Right cardiac atrium (tissue), 5 donors: ENCODE data around the gene ATP2B2. TPM values are rescaled to one million over a fixed set of nuclear protein-coding genes. Genes with fewer than 3 reads are reported as not detected.
A peak's percentile ranks its signal among the peaks of the same experiment; 100 is the strongest.
"Not testable (repeated sequence)": the region's sequence is repeated elsewhere in the genome, so short reads cannot be mapped to it uniquely, and the experiment has no call there.

Experiments
- ATAC-seq, 2 donors: fragments of 200-7000 bp; cut with Tn5 transposase; one replicate each; pipeline versions ENCODE4 v1.8.0 to v1.9.1; 2020; ENCODE audit warnings: moderate library complexity in 2 of 2, mild to moderate bottlenecking in 1 of 2
- DNase-seq, 3 donors: peaks; one replicate each; pipeline ENCODE4 v3.0.0-alpha.2; 2020
- H3K27ac ChIP-seq: one replicate; pipeline ENCODE4 v1.5.1; 2013; ENCODE audit warnings: mild to moderate bottlenecking, low read length, control low read depth, moderate library complexity
- H3K27me3 ChIP-seq: one replicate; pipeline ENCODE4 v1.6.1; 2013; ENCODE audit not compliant: control insufficient read depth, insufficient read depth
- H3K4me1 ChIP-seq: one replicate; pipeline ENCODE4 v1.6.1; 2013; ENCODE audit warnings: low read length; ENCODE audit not compliant: control insufficient read depth, insufficient read depth
- H3K4me3 ChIP-seq: one replicate; pipeline ENCODE4 v1.5.1; 2013; ENCODE audit warnings: low read length, control low read depth
- H3K9me3 ChIP-seq: one replicate; pipeline ENCODE4 v1.6.1; 2013; ENCODE audit warnings: low read length; ENCODE audit not compliant: control insufficient read depth
- WGBS: extraction: QIAGEN DNeasy Blood & Tissue Kit; methylation state at CpG from one replicate; pipeline ENCODE4 v1.1.7; 2013; 5-methylcytosine and 5-hydroxymethylcytosine counted together
- intact Hi-C, 4 donors: fragments of 100-400 bp; cut with DNase I; formaldehyde crosslinking; loops; one replicate each; pipeline versions ENCODE4 v1.11.0 to v1.14.0; 2022 to 2023
- polyA plus RNA-seq: library from polyadenylated mRNA; stranded (reverse); fragments of 200-250 nt; gene quantifications from one replicate; pipeline ENCODE4 v1.2.3, GENCODE V29; 2013
- total RNA-seq, 4 donors: library from RNA; stranded (reverse); fragmentation: NEBNext Ultra II Directional; extraction: Animal tissue kit (Norgen Biotek cat#: 25700); gene quantifications; one replicate each; pipeline ENCODE4 v1.2.1, GENCODE V29; 2021
- donor health status: healthy with polysubstance abuse.
- donor health status: DM: no; HTN: yes; CAD: no.
- donor health status: DM: no; HTN: no; CAD: no.
- donor health status: DM: no; HTN: yes; CAD: no; lungs with severe emphysema.
- donor health status: DM: yes; HTN: yes; CAD: no.

ATP2B2 gene
- total and polyA plus RNA-seq, 5 donors: 0.14 to 0.36 (median 0.20) TPM

GRCh38 chr3:10299175-10299574 is 206.2 kb downstream of the ATP2B2 start:
- intact Hi-C loops: no loop called here
- Histone ChIP-seq H3K4me1 (no peaks in the 10 kb centered on the region), H3K4me3 (no peak overlapping the region), H3K27me3 (no peaks in the 10 kb centered on the region), H3K9me3 (no peaks in the 10 kb centered on the region), H3K27ac (no peak overlapping the region)
- WGBS: 77% methylated on average over 2 of the region's 2 CpGs
- ATAC-seq (no peak), DNase-seq (no peak)

GRCh38 chr3:10298064-10298463 is 207.3 kb downstream of the ATP2B2 start:
- ATAC-seq, H3K4me3 ChIP-seq, H3K27ac ChIP-seq, H3K4me1 ChIP-seq, H3K9me3 ChIP-seq, H3K27me3 ChIP-seq, DNase-seq, intact Hi-C loops: not testable (repeated sequence)
- WGBS: no CpG with 5 or more reads among the region's 1 CpG

GRCh38 chr3:10294030-10294586 is 211.3 kb downstream of the ATP2B2 start:
- Histone ChIP-seq H3K4me1 (peaks cover 5% of the 10 kb centered on the region), H3K4me3 (no peak overlapping the region), H3K9me3 (no peaks in the 10 kb centered on the region), H3K27ac (no peak overlapping the region), H3K27me3 (no peaks in the 10 kb centered on the region)
- ATAC-seq: no peak
- DNase-seq: no peak
- intact Hi-C loops: no loop called here
- 87% methylated on average over 12 of the region's 12 CpGs for WGBS

- Histone ChIP-seq H3K4me1 (peaks cover 5% of the 10 kb centered on the region), H3K27me3 (no peaks in the 10 kb centered on the region), H3K4me3 (no peak within 1 kb of the TSS), H3K9me3 (no peaks in the 10 kb centered on the region), H3K27ac (no peak within 1 kb of the TSS)
- DNase-seq: no peak
- 42% methylated on average over 12 of the region's 12 CpGs for WGBS
- intact Hi-C loops: no loop called here
- peak in 1 of 2 donors; percentile 32 for ATAC-seq
Measured at GRCh38 chr3:10292505-10293419, 212.6 kb downstream of the ATP2B2 start, which contains the start of gene GHRL. Gene GHRL, minus strand, starts transcription at chr3:10292947. Its CDS starts 2,767 bp downstream, at chr3:10290180.

GRCh38 chr3:10291641-10292040 is 213.7 kb downstream of the ATP2B2 start:
- Histone ChIP-seq H3K9me3 (no peaks in the 10 kb centered on the region), H3K4me3 (no peak overlapping the region), H3K27ac (no peak overlapping the region), H3K27me3 (no peaks in the 10 kb centered on the region), H3K4me1 (peaks cover 5% of the 10 kb centered on the region)
- no peak for DNase-seq
- no peak for ATAC-seq
- 94% methylated on average over 6 of the region's 6 CpGs for WGBS
- intact Hi-C loops: no loop called here

GRCh38 chr3:10290481-10291176 is 214.8 kb downstream of the ATP2B2 start:
- intact Hi-C loops: no loop called here
- no peaks in the 10 kb centered on the region for H3K9me3 ChIP-seq
- WGBS: 84% methylated on average over 18 of the region's 18 CpGs
- DNase-seq (peak in 1 of 3 donors; percentile 54), ATAC-seq (no peak)
- H3K4me1 ChIP-seq: peaks cover 5% of the 10 kb centered on the region
- H3K27me3 ChIP-seq: no peaks in the 10 kb centered on the region
- H3K27ac ChIP-seq: no peak overlapping the region
- H3K4me3 ChIP-seq: no peak overlapping the region

- H3K9me3 ChIP-seq: no peaks in the 10 kb centered on the region
- no peak for DNase-seq
- no peak overlapping the region for H3K27ac ChIP-seq
- ATAC-seq: no peak
- intact Hi-C loops: no loop called here
- no peaks in the 10 kb centered on the region for H3K27me3 ChIP-seq
- WGBS: 90% methylated on average over 9 of the region's 9 CpGs
- peaks cover 5% of the 10 kb centered on the region for H3K4me1 ChIP-seq
- no peak overlapping the region for H3K4me3 ChIP-seq
Measured at GRCh38 chr3:10289787-10290355, 215.5 kb downstream of the ATP2B2 start.

GRCh38 chr3:10289077-10289476 is 216.3 kb downstream of the ATP2B2 start:
- 85% methylated on average over 9 of the region's 9 CpGs for WGBS
- DNase-seq (no peak), ATAC-seq (no peak)
- Histone ChIP-seq H3K9me3 (no peaks in the 10 kb centered on the region), H3K27me3 (no peaks in the 10 kb centered on the region), H3K4me3 (no peak overlapping the region), H3K27ac (no peak overlapping the region), H3K4me1 (peaks cover 5% of the 10 kb centered on the region)
- intact Hi-C loops: no loop called here

GRCh38 chr3:10288575-10288960 is 216.8 kb downstream of the ATP2B2 start:
- Histone ChIP-seq H3K4me3 (no peak overlapping the region), H3K9me3 (no peaks in the 10 kb centered on the region), H3K4me1 (peaks cover 5% of the 10 kb centered on the region), H3K27ac (no peak overlapping the region), H3K27me3 (no peaks in the 10 kb centered on the region)
- intact Hi-C loops: no loop called here
- DNase-seq: no peak
- ATAC-seq: no peak
- WGBS: 87% methylated on average over 11 of the region's 11 CpGs

- Histone ChIP-seq H3K9me3 (no peaks in the 10 kb centered on the region), H3K27ac (no peak overlapping the region), H3K4me3 (no peak overlapping the region), H3K4me1 (peaks cover 5% of the 10 kb centered on the region), H3K27me3 (no peaks in the 10 kb centered on the region)
- DNase-seq (no peak), ATAC-seq (no peak)
- WGBS: 93% methylated on average over 12 of the region's 12 CpGs
- intact Hi-C loops: no loop called here
Measured at GRCh38 chr3:10287936-10288574, 217.3 kb downstream of the ATP2B2 start.
